Pons (tissue), 1 donor: ENCODE data around the gene DOCK7.
"Not testable (repeated sequence)": the region's sequence is repeated elsewhere in the genome, so short reads cannot be mapped to it uniquely, and the experiment has no call there.

Experiments used
- DNase-seq: peaks from one replicate; pipeline ENCODE4 v3.0.0-alpha.2; 2016; ENCODE audit warnings: low spot score

DOCK7 gene

DNA sequence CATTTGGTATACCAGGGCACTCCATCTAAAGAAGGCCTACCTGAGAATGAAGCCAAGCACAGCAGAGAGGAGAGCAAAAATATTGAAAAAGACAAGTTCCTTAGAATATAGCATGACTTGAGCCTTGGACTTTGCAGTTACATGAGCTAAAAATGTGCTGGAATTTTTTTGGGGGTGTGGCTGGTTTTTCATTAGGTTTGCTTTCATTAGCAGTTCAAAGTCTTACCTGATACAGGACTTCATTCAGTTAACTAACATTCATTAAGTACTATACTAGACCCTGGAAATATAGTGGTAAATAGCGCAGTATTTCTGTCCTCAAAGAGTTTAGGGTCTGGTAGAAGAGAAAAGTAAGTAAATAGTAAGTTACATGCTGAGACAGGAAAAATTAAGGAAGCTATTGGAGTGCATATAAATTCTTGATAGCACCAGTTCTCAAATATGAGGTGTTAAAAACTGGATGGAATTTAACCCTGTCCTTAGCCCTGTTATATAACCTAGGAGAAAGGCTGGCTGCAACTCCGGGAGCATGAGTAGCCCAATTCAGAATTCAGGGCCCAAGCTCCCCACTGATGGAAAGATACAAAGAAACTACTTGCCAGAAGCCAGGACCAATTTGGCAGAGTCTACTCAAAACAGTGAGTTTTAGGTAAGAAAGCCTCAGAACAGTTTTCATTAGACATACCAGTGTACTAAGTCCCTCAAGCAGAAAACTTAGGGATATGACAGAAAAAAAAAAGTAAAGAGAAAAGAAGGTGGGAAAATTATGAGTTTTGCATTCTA lies 3.1 kb upstream of the DOCK7 start:
- peak; percentile 51 for DNase-seq

GRCh38 chr1:62689524-62689923 lies 1.3 kb upstream of the DOCK7 start:
- no peak for DNase-seq

DNA sequence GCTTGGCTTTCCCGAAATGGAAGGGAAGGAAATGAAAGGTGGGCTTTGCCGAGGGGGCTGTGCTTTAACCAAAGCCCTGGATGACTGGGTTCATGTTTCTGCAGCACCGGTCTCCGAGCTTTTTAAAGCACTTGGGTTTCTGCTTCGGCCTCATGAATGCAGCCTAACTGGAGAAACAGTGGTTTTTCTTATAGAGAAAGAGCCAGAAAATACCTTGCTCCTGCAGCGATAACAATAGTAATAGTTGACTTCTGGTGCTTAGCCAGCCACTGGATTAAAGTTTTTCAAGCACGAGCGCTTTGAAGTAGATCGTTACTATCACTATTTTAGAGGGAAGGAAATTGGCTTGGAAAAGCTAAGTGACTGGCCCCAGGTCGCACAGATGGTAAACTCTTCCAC lies 500 bp upstream of the DOCK7 start:
- DNase-seq = no peak

DNA sequence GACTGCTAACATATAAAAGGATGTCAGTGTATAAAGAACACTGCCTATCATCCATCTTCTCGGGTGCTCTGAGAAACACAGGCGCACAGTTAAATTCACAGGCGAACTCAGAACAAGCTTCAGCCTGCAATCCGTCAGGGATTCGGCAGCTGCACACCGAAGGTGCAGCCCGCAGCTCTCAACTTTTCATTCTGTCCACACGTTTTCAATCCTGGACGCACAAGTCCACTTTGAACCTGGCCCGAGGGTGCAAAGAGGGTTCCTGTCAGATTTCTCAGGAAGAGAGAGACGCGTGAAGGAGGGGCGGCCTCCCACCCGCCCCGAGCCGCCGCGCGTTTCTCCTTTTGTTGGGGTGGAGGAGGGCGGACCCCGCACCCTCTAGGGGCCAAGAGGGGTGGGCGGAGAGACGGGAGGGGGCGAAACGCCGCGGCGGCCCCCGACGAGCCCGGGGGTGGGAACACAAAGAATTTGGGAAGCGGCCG lies 724 bp downstream of the DOCK7 start:
- DNase-seq = peak; percentile 24

- DNase-seq = no peak
These were observed 1.4 kb downstream of the DOCK7 start for GRCh38 chr1:62686822-62687221.

GRCh38 chr1:62685431-62685859 lies 2.7 kb downstream of the DOCK7 start:
- DNase-seq = no peak

DNA sequence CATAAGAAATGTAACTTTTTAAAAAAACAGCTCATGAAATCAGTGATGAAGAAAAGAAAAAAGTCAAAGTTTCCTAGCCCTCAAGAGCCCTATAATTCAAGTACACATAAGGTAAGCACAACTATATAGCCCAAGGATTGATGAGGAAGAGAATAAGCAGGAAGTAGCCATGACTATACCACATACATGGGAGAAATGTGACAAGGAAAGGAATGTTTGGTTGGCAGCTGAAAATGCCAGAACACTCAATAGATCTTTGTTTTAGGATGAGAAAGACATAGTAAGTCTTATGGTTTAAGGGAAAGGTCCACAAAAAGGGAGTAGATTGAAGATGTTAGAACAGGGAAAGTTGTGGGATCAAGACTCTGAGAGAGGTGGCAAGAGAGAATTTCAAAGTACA lies 5.7 kb downstream of the DOCK7 start:
- DNase-seq = no peak

GRCh38 chr1:62680992-62681391 lies 7.2 kb downstream of the DOCK7 start:
- DNase-seq = not testable (repeated sequence)

DNA sequence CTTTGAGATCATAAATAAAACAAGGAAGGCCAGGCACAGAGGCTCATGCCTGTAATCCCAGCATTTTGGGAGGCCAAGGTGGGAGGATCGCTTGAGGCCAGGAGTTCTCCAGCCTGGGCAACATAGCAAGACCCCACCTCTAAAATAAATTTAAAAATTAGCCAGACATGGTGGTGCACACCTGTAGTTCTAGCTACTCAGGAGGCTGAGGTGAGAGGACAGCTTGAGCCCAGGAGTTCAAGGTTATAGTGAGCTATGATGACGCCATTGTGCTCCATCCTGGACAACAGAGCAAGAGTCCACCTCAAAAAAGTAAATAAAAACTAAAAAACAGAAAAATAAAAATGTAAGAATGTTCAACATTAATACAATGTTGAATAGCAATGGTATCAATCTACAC lies 10.4 kb downstream of the DOCK7 start:
- DNase-seq = not testable (repeated sequence)

DNA sequence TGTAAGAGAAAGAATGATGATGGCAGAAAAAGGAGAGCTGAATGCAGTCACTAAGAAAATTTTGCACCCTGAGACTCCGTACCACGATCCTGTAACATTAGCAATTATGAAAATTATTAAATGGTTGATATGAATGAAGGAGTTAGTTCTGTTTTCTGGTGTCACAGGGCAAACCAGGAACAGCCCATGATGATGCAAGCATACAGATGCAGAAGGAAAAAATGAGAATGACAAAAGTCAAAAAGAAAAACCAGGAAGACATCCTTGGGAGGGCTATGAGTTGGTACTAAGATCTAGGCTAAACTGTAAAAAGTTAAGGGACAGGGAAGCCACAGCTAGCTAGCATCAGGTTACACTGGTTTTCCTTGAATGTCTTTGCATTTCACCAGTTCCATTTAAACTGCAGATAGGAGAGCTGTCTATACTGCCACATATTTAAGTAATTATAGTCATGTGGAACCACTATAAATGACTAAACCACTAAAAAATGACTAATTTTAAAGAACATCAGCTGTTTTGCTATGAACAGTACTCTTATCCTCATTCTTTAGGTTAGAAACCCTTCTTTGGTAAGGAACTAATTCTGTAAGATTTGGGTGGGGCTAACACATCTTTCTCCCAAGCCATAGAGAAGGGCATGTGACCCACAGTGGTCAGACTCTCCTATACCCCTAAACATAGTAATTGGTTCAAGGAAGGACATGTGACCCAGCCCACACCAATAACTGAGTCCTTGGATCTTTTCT lies 11.4 kb downstream of the DOCK7 start:
- DNase-seq = no peak

DNA sequence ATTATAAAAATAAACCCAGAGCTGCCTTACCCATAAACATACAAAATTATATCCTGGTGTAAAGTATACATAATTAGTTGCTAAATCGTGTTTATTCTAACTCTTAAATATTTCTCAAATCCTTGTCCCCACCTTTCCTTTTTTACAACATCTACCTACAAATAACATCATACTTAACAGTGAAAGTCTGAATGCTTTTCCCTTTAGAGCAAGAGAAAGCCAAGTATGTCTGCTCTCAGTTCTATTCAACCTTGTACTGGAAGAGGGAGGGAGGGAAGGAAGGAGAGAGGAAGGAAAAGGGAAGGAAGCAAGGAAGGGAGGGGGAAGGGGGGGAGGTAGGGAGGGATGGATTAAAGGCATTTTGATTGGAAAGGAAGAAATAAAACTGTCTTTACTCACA lies 14.6 kb downstream of the DOCK7 start:
- no peak for DNase-seq

GRCh38 chr1:62672029-62672428 lies 16.2 kb downstream of the DOCK7 start:
- no peak for DNase-seq

- no peak for DNase-seq
These were observed 33.4 kb downstream of the DOCK7 start for GRCh38 chr1:62654744-62655143.

DNA sequence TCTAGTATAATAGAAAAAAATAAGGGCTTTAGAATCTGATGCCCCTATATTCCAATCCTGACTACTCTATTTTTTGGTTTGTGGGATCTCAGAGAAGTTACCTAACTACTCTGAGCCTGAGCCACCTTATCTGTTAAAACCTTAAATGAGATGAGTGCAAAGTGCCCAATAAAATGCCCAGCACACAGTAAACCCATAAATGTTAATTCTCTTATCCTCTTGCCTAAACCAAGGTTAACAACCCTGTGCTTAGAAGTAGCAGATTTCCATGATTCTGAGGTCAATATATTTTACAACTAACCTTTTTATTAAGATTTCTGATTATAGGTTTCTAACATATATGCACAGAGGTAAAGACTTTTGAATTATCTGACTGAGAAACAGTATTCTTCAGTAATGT lies 35.8 kb downstream of the DOCK7 start:
- DNase-seq = no peak

DNA sequence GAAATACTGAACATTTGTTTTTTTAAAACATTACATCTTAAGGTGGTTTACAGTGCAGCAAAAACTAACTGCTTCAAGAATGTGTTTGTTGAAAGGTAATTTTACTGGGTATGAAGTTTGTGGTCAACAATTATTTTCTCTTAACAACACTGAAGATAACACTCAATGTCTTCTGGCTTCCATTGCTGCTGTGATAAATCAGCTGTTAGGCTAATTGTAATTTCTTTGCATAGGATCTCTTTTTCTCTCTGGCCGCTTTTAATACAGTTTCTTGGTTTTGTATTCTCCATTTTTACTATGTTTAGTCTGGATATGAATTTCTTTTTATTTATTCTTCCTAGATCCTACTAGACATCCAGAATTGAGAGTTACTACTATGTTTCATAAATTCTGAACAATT lies 44.9 kb downstream of the DOCK7 start:
- no peak for DNase-seq

- DNase-seq = no peak
These were observed 50.6 kb downstream of the DOCK7 start for GRCh38 chr1:62637392-62638105.

DNA sequence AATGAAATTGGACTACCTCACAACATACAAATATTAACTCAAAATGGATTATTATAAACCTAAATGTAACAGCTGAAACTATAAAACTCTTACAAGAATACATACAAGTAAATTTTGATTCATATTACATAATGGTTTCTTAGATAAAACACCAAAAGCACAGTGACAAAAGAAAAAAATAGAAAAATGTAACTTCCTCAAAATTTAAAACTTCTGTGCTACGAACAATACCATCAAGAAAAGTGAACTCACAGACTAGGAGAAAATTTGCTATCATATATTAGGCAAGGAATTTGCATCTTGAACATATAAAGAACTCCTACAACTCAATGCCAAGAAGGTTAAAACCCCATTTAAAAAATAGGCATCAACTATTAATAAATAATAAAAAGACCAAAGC lies 59.7 kb downstream of the DOCK7 start:
- DNase-seq = no peak

GRCh38 chr1:62625415-62625814 lies 62.8 kb downstream of the DOCK7 start:
- no peak for DNase-seq

DNA sequence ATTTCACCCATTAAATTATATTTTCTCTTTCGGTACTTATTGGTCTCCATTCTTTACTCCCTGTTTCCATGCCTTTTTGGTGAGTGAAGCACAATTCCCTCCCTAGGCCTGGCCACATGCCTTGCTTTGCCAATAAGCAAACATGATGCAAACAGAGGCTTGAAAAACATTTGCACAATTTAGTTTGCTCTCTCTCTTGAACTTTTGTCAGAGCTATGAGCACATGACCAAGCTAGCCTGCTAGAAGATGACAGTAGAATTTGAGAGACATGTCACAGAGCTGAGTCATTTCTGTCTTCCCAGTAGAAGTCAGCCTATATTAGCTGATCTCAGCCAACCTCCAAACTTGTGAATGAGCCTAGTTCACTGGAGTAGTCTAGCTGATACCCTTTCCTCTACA lies 66.3 kb downstream of the DOCK7 start:
- peak; percentile 11 for DNase-seq

DNA sequence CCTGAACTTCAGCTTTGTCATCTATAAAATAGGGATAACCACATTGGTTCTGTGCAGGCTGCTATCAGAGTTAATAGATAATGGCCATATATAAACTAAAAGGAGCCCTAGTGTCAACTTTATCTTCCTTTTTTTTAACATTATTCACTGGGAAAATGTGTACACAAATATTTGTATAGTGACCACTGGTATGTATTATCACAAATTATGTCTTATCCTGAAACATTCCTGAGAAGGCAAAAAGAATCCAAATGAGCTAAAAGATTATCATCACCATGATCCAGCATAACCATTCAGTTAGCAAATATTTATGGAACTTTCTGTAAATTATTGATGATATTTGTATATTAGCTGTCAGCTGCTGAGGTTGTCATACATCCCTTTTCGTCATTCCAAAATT lies 74.3 kb downstream of the DOCK7 start:
- DNase-seq = no peak

GRCh38 chr1:62613325-62613727 lies 74.9 kb downstream of the DOCK7 start:
- DNase-seq = no peak

GRCh38 chr1:62612770-62613169 lies 75.4 kb downstream of the DOCK7 start:
- no peak for DNase-seq

GRCh38 chr1:62610588-62610987 lies 77.6 kb downstream of the DOCK7 start:
- DNase-seq = not testable (repeated sequence)
